H1 (cell line): ENCODE measurements around the gene CASQ1.

ENCODE experiments used
- CEBPB ChIP-seq: IDR thresholded peaks from 2 replicates; pipeline ENCODE4 v1.6.1; 2012; ENCODE audit warnings: low read depth, low read length
- CTCF ChIP-seq, 3 experiments: IDR thresholded peaks; 1 replicate in 2 of 3; 2 replicates in 1 of 3; pipeline versions ENCODE4 v1.5.1 to v1.6.1; 2011; ENCODE audit warnings: low read length in 3 of 3, mild to moderate bottlenecking in 3 of 3, inconsistent platforms in 2 of 3, low read depth in 1 of 3, moderate library complexity in 1 of 3; ENCODE audit not compliant: insufficient read depth in 1 of 3; ENCODE audit errors: control extremely low read depth in 1 of 3
- EP300 ChIP-seq, 2 experiments: IDR thresholded peaks; 1 replicate in 1 of 2; 2 replicates in 1 of 2; pipeline ENCODE4 v1.6.1; 2011 to 2012; ENCODE audit warnings: low read depth in 2 of 2, low read length in 2 of 2, mild to moderate bottlenecking in 2 of 2, borderline replicate concordance in 1 of 2, inconsistent platforms in 1 of 2, moderate library complexity in 1 of 2
- HDAC2 ChIP-seq, 2 experiments: fragments of 300-600 bp in 1 of 2; sonication (generic) in 1 of 2; IDR thresholded peaks; 2 replicates each; pipeline ENCODE4 v1.6.1; 2011 to 2012; ENCODE audit warnings: low read depth in 2 of 2, low read length in 2 of 2, mild to moderate bottlenecking in 2 of 2, moderate library complexity in 2 of 2, borderline replicate concordance in 1 of 2, inconsistent platforms in 1 of 2
- NRF1 ChIP-seq: IDR thresholded peaks from 2 replicates; pipeline ENCODE4 v1.6.1; 2011; ENCODE audit warnings: mild to moderate bottlenecking, low read depth, low read length, improper control_type of control experiment
- RNF2 ChIP-seq: fragments of 200-900, 300-1000 bp; sonication (generic); IDR thresholded peaks from 2 replicates; pipeline ENCODE4 v1.7.1; 2016; ENCODE audit warnings: borderline replicate concordance, low read depth, mild to moderate bottlenecking, antibody characterized with exemption, low read length; ENCODE audit not compliant: poor library complexity, severe bottlenecking; ENCODE audit errors: missing control alignments

DNA sequence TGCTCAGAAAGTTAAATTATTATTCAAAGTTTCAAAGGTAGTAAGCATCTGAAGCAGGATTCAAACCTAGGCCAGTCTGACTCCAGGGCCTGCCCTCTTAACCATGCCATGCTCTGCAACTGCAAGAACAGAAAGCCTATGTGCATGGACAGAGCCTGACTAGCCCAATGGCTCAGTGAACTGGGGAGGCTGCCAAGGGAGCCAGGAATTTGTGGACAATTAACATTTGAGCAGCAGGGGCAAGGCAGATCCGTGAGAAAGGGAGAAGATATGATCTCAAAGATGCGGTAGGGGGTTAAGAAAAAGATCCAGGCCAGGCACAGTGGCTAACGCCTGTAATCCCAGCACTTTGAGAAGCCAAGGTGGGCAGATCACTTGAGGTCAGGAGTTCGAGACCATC lies 45.5 kb upstream of the CASQ1 start:
- TF ChIP-seq CTCF (IDR thresholded peaks at IDR 0.05; ENCODE audit: control extremely low read depth in 1 of 3, insufficient read depth in 1 of 3, low read depth in 1 of 3, low read length in 3 of 3) (no peak), HDAC2 (IDR thresholded peaks at IDR 0.05; ENCODE audit: borderline replicate concordance in 1 of 2, low read depth in 2 of 2, low read length in 2 of 2) (no peak), CEBPB (no peak), EP300 (IDR thresholded peaks at IDR 0.05; ENCODE audit: borderline replicate concordance in 1 of 2, low read depth in 2 of 2, low read length in 2 of 2) (no peak), NRF1 (no peak), RNF2 (no peak)
